ENCODE results near the gene ZBTB25. TPM values are rescaled to one million over a fixed set of nuclear protein-coding genes. Genes with fewer than 3 reads are reported as not detected.

ZBTB25 gene
- total RNA-seq, 4 donors from 2014 or later: 4.8 to 10.2 (median 5.6) TPM

GRCh38 chr14:64506721-64507120 is 3.1 kb upstream of the ZBTB25 start:
- Histone ChIP-seq H3K4me3 (peak overlapping the region in 1 of 4 donors; percentile 75), H3K36me3 (no peaks in the 10 kb centered on the region), H3K9me3 (no peaks in the 10 kb centered on the region), H3K27ac (peak overlapping the region; percentile 98 to 100 (median 100)), H3K27me3 (no peaks in the 10 kb centered on the region), H3K4me1 (peaks cover 6 to 70% (median 45%) of the 10 kb centered on the region in 4 donors)
- no peak for TF ChIP-seq POLR2A (IDR thresholded peaks at IDR 0.05)
- no peak for TF ChIP-seq POLR2AphosphoS5 (IDR thresholded peaks at IDR 0.05)
- TF ChIP-seq EP300 (IDR thresholded peaks at IDR 0.05; ENCODE audit: low read depth): no peak
- TF ChIP-seq CTCF (IDR thresholded peaks at IDR 0.05): no peak
- no peak for DNase-seq
- in situ Hi-C loops (cut with MboI; ENCODE audit: low pct_ligation_motif_present in 1 of 4, low pct_unique_long_range_greater_than_20kb in 1 of 4, low sequenced_read_pairs in 3 of 4): no loop called here
- intact Hi-C loops (cut with DNase I; ENCODE audit: low total_unique reads): no loop called here
- WGBS, 2 donors (ENCODE audit: low coverage in 1 of 2): 23 to 32% methylated on average over 3 of the region's 3 CpGs

GRCh38 chr14:64504897-64505794 is 1.5 kb upstream of the ZBTB25 start:
- DNase-seq: peak; percentile 92
- in situ Hi-C loops (cut with MboI; ENCODE audit: low pct_ligation_motif_present in 1 of 4, low pct_unique_long_range_greater_than_20kb in 1 of 4, low sequenced_read_pairs in 3 of 4) (no loop called here), intact Hi-C loops (cut with DNase I; ENCODE audit: low total_unique reads) (no loop called here)
- H3K4me3 ChIP-seq: peak overlapping the region; percentile 71 to 92 (median 74)
- peak; percentile 6 to 54 (median 14) for TF ChIP-seq POLR2AphosphoS5 (IDR thresholded peaks at IDR 0.05)
- no peak for TF ChIP-seq CTCF (IDR thresholded peaks at IDR 0.05)
- TF ChIP-seq EP300 (IDR thresholded peaks at IDR 0.05; ENCODE audit: low read depth): no peak
- no peak for TF ChIP-seq POLR2A (IDR thresholded peaks at IDR 0.05)
- no peaks in the 10 kb centered on the region for H3K27me3 ChIP-seq
- H3K36me3 ChIP-seq: no peaks in the 10 kb centered on the region
- WGBS, 2 donors (ENCODE audit: low coverage in 1 of 2): 0% methylated on average over 16 to 67 of the region's 68 CpGs
- peaks cover 11 to 69% (median 50%) of the 10 kb centered on the region in 4 donors for H3K4me1 ChIP-seq
- no peaks in the 10 kb centered on the region for H3K9me3 ChIP-seq
- peak overlapping the region; percentile 98 to 100 (median 100) for H3K27ac ChIP-seq

GRCh38 chr14:64504310-64504896 is 765 bp upstream of the ZBTB25 start, which contains the start of gene ZBTB1:
Gene ZBTB1 (plus strand): TSS chr14:64504770. CDS start chr14:64521505, 16,735 bp downstream.
- Histone ChIP-seq H3K4me1 (peaks cover 11 to 70% (median 53%) of the 10 kb centered on the region in 4 donors), H3K9me3 (no peaks in the 10 kb centered on the region), H3K27ac (peak within 1 kb of the TSS; percentile 98 to 100 (median 100)), H3K36me3 (no peaks in the 10 kb centered on the region), H3K4me3 (peak within 1 kb of the TSS; percentile 71 to 92 (median 74)), H3K27me3 (no peaks in the 10 kb centered on the region)
- in situ Hi-C loops (cut with MboI; ENCODE audit: low pct_ligation_motif_present in 1 of 4, low pct_unique_long_range_greater_than_20kb in 1 of 4, low sequenced_read_pairs in 3 of 4) (no loop called here), intact Hi-C loops (cut with DNase I; ENCODE audit: low total_unique reads) (no loop called here)
- DNase-seq: peak; percentile 85
- TF ChIP-seq CTCF (IDR thresholded peaks at IDR 0.05) (no peak), POLR2A (IDR thresholded peaks at IDR 0.05) (peak; percentile 91), POLR2AphosphoS5 (IDR thresholded peaks at IDR 0.05) (peak; percentile 86 to 97 (median 93)), EP300 (IDR thresholded peaks at IDR 0.05; ENCODE audit: low read depth) (no peak)
- 1% methylated on average over 48 of the region's 63 CpGs; no CpG with 5 or more reads in 1 of the 2 donors for WGBS, 2 donors (ENCODE audit: low coverage in 1 of 2)

GRCh38 chr14:64502887-64503433 is 678 bp downstream of the ZBTB25 start:
- 0% methylated on average over 7 to 24 of the region's 29 CpGs for WGBS, 2 donors (ENCODE audit: low coverage in 1 of 2)
- H3K4me1 ChIP-seq: peaks cover 11 to 61% (median 50%) of the 10 kb centered on the region in 4 donors
- peak overlapping the region; percentile 98 to 100 (median 100) for H3K27ac ChIP-seq
- in situ Hi-C loops (cut with MboI; ENCODE audit: low pct_ligation_motif_present in 1 of 4, low pct_unique_long_range_greater_than_20kb in 1 of 4, low sequenced_read_pairs in 3 of 4) (no loop called here), intact Hi-C loops (cut with DNase I; ENCODE audit: low total_unique reads) (no loop called here)
- peak overlapping the region; percentile 71 to 92 (median 74) for H3K4me3 ChIP-seq
- H3K9me3 ChIP-seq: no peaks in the 10 kb centered on the region
- no peak for TF ChIP-seq EP300 (IDR thresholded peaks at IDR 0.05; ENCODE audit: low read depth)
- TF ChIP-seq POLR2AphosphoS5 (IDR thresholded peaks at IDR 0.05): no peak
- TF ChIP-seq POLR2A (IDR thresholded peaks at IDR 0.05): no peak
- TF ChIP-seq CTCF (IDR thresholded peaks at IDR 0.05): no peak
- no peaks in the 10 kb centered on the region for H3K36me3 ChIP-seq
- no peaks in the 10 kb centered on the region for H3K27me3 ChIP-seq
- DNase-seq: peak; percentile 36

Data from transverse colon (tissue), 4 donors.